Erythroblast (primary cell): ENCODE results near the gene KCNE3.

Source experiments
- GATA1 ChIP-seq: IDR thresholded peaks from 2 replicates; pipeline ENCODE4 v1.6.1; 2011; ENCODE audit warnings: low read depth, mild to moderate bottlenecking, control low read depth, low read length, moderate library complexity
- POLR2A ChIP-seq: IDR thresholded peaks from 2 replicates; pipeline ENCODE4 v1.6.1; 2011; ENCODE audit warnings: mild to moderate bottlenecking, low read length

DNA sequence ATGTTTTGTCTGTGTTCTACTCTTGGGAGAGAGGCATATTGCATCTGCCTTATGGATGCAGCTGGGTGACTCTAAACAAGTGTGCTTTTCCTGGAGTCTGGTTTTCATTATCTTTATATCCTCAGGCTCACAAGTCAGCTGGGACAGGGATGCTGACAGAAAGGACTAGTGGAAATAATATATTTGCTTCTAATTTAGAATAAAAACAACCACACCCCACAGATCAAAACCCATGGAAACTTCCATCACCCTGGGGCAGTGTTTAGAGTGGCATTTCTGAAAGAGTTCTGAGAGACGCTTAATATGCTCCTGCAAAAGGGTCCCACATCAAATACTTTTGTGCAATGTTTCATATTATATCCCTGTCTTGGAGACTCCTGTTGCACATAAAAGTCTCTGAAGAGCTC is 20.8 kb downstream of the KCNE3 start:
- TF ChIP-seq POLR2A (no peak), GATA1 (no peak)
